Breast epithelium (tissue), 4 donors: ENCODE results near the gene MEIS2. TPM values are rescaled to one million over a fixed set of nuclear protein-coding genes. Genes with fewer than 3 reads are reported as not detected.

Source experiments
- DNase-seq, 2 donors: peaks; one replicate each; pipeline ENCODE4 v3.0.0-alpha.2; 2019; ENCODE audit warnings: low spot score in 2 of 2
- H3K27ac ChIP-seq, 2 donors: fragments of 200-600 bp; sonication (generic) in 1 of 2; one replicate each; pipeline ENCODE4 v1.5.1; 2016 to 2019; ENCODE audit warnings: mild to moderate bottlenecking in 1 of 2
- H3K27me3 ChIP-seq, 2 donors: fragments of 200-600 bp; sonication (generic) in 1 of 2; one replicate each; pipeline versions ENCODE4 v1.5.1 to v1.6.0; 2017 to 2019; ENCODE audit warnings: control low read depth in 1 of 2, mild to moderate bottlenecking in 1 of 2
- H3K36me3 ChIP-seq: fragments of 200-600 bp; one replicate; pipeline ENCODE4 v1.5.1; 2019
- H3K4me1 ChIP-seq, 2 donors: fragments of 200-600 bp; sonication (generic); one replicate each; pipeline ENCODE4 v1.5.1; 2016 to 2019; ENCODE audit warnings: control low read depth in 1 of 2
- H3K4me3 ChIP-seq, 3 donors: fragments of 200-600 bp; sonication (generic); 1 replicate in 2 of 3; 2 replicates in 1 of 3; pipeline ENCODE4 v1.5.1; 2016 to 2019; ENCODE audit warnings: mild to moderate bottlenecking in 3 of 3, moderate library complexity in 2 of 3
- H3K9me3 ChIP-seq, 2 donors: fragments of 200-600 bp; sonication (generic) in 1 of 2; one replicate each; pipeline ENCODE4 v1.5.1; 2016 to 2019; ENCODE audit warnings: control low read depth in 1 of 2
- POLR2A ChIP-seq: fragments of 450-650 bp; IDR thresholded peaks from one replicate; pipeline ENCODE4 v1.6.1; 2016; ENCODE audit warnings: antibody characterized with exemption, mild to moderate bottlenecking, moderate library complexity
- POLR2AphosphoS5 ChIP-seq, 3 donors: sonication (generic); formaldehyde crosslinking; IDR thresholded peaks; one replicate each; pipeline ENCODE4 v1.6.1; 2017; ENCODE audit warnings: antibody characterized with exemption in 3 of 3
- intact Hi-C: fragments of 100-400 bp; cut with DNase I; formaldehyde crosslinking; loops from one replicate; pipeline ENCODE4 v1.15.1; 2023; ENCODE audit warnings: low total_unique reads
- total RNA-seq, 3 donors: library from RNA; depleted of rRNA; stranded (reverse); fragments of >200 nt; gene quantifications; one replicate each; pipeline ENCODE4 v1.1.0, GENCODE V29; 2016
- TF ChIP-seq, protein P1 (sequence below), 3 donors: fragments of 450-650 bp; IDR thresholded peaks; one replicate each; pipeline ENCODE4 v1.5.1; 2016 to 2017; ENCODE audit warnings: antibody characterized with exemption in 3 of 3, mild to moderate bottlenecking in 3 of 3, moderate library complexity in 3 of 3

MEIS2 gene
- total RNA-seq, 3 donors from 2014 or later = 18.2 to 55.8 (median 28.5) TPM

DNA sequence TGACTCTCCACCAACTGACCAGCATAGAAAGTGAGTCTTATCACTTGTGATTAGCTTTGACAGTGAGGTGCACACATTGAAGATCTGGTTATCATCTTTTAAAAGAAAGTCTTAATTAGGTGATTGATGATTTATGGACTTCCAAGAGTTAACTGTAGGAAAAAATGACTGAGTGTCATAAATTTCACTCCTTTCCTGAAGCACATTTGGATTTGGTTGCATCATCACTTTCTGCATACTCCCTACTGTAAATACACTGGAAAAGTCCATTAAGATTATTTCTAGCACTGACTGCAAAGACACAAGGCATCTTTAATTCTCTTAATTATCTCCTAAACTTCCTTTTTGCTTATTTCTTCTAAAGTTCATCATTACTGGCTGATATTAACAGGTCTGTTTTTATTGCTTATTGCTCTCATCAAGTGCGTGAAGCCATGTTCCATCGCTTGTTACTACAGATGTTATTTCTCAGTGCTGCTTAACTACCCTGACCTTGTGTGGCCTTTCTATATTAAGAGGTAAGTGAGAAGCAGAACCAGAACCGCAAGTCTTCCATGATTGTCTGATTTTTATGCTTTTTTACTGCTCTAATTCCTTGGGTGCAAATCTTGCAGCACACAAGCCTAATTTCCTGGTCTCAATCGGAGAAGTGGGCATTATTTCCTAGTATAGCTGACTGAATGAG lies 153.2 kb downstream of the MEIS2 start:
- H3K27ac ChIP-seq = no peak overlapping the region
- intact Hi-C loops = no loop called here
- no peaks in the 10 kb centered on the region for H3K27me3 ChIP-seq
- TF ChIP-seq POLR2AphosphoS5 (IDR thresholded peaks at IDR 0.05) (no peak), POLR2A (no peak)
- TF ChIP-seq, protein P1, sequence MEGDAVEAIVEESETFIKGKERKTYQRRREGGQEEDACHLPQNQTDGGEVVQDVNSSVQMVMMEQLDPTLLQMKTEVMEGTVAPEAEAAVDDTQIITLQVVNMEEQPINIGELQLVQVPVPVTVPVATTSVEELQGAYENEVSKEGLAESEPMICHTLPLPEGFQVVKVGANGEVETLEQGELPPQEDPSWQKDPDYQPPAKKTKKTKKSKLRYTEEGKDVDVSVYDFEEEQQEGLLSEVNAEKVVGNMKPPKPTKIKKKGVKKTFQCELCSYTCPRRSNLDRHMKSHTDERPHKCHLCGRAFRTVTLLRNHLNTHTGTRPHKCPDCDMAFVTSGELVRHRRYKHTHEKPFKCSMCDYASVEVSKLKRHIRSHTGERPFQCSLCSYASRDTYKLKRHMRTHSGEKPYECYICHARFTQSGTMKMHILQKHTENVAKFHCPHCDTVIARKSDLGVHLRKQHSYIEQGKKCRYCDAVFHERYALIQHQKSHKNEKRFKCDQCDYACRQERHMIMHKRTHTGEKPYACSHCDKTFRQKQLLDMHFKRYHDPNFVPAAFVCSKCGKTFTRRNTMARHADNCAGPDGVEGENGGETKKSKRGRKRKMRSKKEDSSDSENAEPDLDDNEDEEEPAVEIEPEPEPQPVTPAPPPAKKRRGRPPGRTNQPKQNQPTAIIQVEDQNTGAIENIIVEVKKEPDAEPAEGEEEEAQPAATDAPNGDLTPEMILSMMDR (IDR thresholded peaks at IDR 0.05) = no peak
- H3K4me1 ChIP-seq = no peaks in the 10 kb centered on the region
- H3K9me3 ChIP-seq = no peaks in the 10 kb centered on the region
- H3K36me3 ChIP-seq = no peaks in the 10 kb centered on the region
- H3K4me3 ChIP-seq = no peak overlapping the region
- no peak for DNase-seq

DNA sequence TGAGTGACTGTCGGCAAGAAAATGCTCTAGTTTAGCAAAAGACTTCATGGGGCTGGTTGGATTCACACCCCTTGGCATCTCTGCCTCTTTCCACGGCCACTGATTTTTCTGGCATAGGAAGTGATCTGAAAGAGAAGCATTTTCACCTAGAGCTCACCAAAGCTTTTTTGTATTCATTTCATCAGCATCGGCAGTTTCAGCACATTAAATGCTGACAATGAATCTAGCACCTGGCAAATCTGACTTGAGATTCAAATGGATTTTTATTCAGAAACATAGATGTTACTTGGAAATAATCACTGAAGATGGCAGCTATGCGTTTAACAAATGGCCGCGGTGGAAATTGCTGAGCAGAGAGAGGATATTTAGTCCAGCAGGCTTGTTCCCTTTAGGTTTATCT lies 155.9 kb downstream of the MEIS2 start:
- no peaks in the 10 kb centered on the region for H3K9me3 ChIP-seq
- no peaks in the 10 kb centered on the region for H3K36me3 ChIP-seq
- no peak overlapping the region for H3K27ac ChIP-seq
- no peak overlapping the region for H3K4me3 ChIP-seq
- no peak for TF ChIP-seq POLR2A
- no peaks in the 10 kb centered on the region for H3K4me1 ChIP-seq
- intact Hi-C loops = no loop called here
- H3K27me3 ChIP-seq = no peaks in the 10 kb centered on the region
- DNase-seq = no peak

DNA sequence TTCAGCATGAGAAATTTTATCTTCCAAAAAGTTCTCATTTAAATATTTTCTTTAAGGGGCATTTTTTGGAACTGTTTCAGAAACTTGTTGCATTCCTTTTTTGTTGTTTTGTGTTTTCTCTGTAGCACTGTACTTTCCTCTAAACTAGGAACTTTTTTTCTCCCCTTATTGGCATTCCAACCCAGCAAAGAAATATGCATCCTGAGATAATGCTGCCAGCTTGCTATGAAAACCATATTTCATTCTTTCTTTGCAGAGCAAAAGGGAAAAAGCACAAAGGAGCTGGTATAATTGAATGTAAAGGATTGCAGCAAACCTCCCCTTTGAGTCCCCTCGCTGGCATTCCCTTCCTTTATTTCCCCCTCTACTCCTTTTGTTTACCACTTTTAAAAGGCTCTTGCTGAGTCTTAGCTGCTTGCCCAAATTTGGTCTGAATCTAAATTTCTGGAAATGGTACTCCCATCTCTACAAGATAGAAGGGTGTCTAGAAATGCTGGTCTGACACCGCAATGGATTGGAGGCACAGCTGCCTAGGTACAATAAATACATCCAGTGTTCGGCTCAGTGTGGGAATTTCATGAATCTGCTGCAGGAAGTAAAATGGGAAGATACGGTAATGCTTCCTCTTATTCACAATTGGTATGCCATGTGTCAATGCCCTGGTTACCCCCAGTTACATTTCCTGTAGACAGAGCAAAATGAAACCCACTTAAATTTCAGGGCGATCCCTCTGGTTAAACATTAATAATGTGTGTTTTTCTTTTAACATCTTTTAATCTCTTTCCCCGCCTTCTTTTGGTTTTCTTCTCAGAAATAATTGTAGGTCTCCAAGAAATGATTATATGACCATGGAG lies 156.6 kb downstream of the MEIS2 start:
- Histone ChIP-seq H3K27ac (no peak overlapping the region), H3K4me3 (no peak overlapping the region), H3K4me1 (no peaks in the 10 kb centered on the region), H3K36me3 (no peaks in the 10 kb centered on the region), H3K27me3 (no peaks in the 10 kb centered on the region), H3K9me3 (no peaks in the 10 kb centered on the region)
- TF ChIP-seq POLR2AphosphoS5 (IDR thresholded peaks at IDR 0.05) = no peak
- TF ChIP-seq, protein P1 (IDR thresholded peaks at IDR 0.05) = no peak
- no peak for TF ChIP-seq POLR2A
- intact Hi-C loops = no loop called here
- no peak for DNase-seq

DNA sequence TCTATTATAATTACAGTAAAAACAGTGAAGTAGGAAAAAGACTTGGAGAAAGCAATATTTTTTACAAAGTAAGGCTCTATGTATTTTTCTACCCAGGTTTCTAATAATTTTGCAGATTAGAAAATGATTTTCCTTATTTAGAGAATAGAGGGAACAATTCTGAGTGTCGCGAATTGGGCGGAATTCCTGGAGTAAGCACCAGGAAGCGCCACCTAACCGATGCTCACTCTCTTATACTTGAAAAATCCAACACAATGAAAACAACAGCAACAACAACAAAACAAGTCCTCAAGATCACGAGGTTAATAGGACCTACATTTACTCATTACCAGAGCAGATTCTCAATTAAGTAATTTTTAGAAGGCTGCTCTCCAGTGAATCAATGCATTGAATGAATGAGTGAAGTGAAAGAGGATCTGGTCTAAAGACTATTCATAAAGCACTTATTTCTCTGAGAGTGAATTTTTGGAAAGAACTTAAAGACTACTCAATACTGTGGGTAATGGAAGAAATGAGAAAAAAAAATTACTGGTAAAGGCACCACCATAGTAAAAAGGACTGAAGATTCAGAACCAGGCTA lies 158.0 kb downstream of the MEIS2 start:
- H3K9me3 ChIP-seq = no peaks in the 10 kb centered on the region
- no peaks in the 10 kb centered on the region for H3K36me3 ChIP-seq
- DNase-seq = no peak
- H3K27ac ChIP-seq = no peak overlapping the region
- H3K4me3 ChIP-seq = no peak overlapping the region
- intact Hi-C loops = no loop called here
- TF ChIP-seq, protein P1 (IDR thresholded peaks at IDR 0.05) = no peak
- TF ChIP-seq POLR2A = no peak
- no peak for TF ChIP-seq POLR2AphosphoS5 (IDR thresholded peaks at IDR 0.05)
- no peaks in the 10 kb centered on the region for H3K27me3 ChIP-seq
- H3K4me1 ChIP-seq = no peaks in the 10 kb centered on the region

DNA sequence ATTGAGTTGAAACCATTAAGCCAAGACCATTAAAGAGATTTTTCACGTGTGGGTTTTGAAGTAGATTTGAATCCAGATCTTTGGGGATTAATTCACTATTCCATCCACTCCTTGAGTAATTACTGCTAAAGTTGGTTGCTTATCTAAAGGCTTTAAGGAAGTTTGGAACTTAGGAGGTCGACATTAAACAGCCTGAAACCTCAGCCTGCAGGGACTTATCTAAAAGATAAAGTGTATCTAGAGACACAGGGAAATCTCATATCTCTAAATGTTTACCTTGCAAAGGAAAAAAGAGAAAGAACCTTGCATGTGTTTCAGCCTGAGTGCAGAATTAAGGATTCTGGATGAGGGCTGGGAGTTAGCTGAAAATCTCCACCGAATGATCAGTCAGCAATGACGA lies 158.6 kb downstream of the MEIS2 start:
- Histone ChIP-seq H3K36me3 (no peaks in the 10 kb centered on the region), H3K4me1 (no peaks in the 10 kb centered on the region), H3K9me3 (no peaks in the 10 kb centered on the region), H3K4me3 (no peak overlapping the region), H3K27ac (no peak overlapping the region), H3K27me3 (no peaks in the 10 kb centered on the region)
- intact Hi-C loops = no loop called here
- TF ChIP-seq, protein P1 (IDR thresholded peaks at IDR 0.05) = no peak
- TF ChIP-seq POLR2A (no peak), POLR2AphosphoS5 (IDR thresholded peaks at IDR 0.05) (no peak)
- DNase-seq = no peak
